Muscle layer of colon (tissue), 2 donors: Measurements from ENCODE around the gene MRC2.
"Not testable (repeated sequence)": the region's sequence is repeated elsewhere in the genome, so short reads cannot be mapped to it uniquely, and the experiment has no call there.

Experiments used
- H3K27ac ChIP-seq: one replicate; pipeline ENCODE4 v1.7.0; 2013; ENCODE audit warnings: low read depth, mild to moderate bottlenecking, low read length, moderate library complexity
- H3K27me3 ChIP-seq, 2 donors: one replicate each; pipeline ENCODE4 v1.7.0; 2013; ENCODE audit warnings: low read length in 2 of 2, mild to moderate bottlenecking in 2 of 2; ENCODE audit not compliant: insufficient read depth in 2 of 2, control insufficient read depth in 1 of 2
- H3K36me3 ChIP-seq: one replicate; pipeline ENCODE4 v1.7.0; 2013; ENCODE audit warnings: mild to moderate bottlenecking, low read length; ENCODE audit not compliant: insufficient read depth
- H3K4me1 ChIP-seq: one replicate; pipeline ENCODE4 v1.7.0; 2013; ENCODE audit warnings: mild to moderate bottlenecking, low read length; ENCODE audit not compliant: insufficient read depth
- H3K4me3 ChIP-seq, 2 donors: one replicate each; pipeline ENCODE4 v1.7.0; 2013; ENCODE audit warnings: low read length in 2 of 2, low read depth in 1 of 2, mild to moderate bottlenecking in 1 of 2, moderate library complexity in 1 of 2
- H3K9ac ChIP-seq: one replicate; pipeline ENCODE4 v1.7.0; 2013; ENCODE audit warnings: low read length
- H3K9me3 ChIP-seq: one replicate; pipeline ENCODE4 v1.7.0; 2013; ENCODE audit warnings: mild to moderate bottlenecking, low read length
- donor health status: abdominal sarcoma.
- donor health status: Adenocarcinoma of cecum.

The MRC2 gene

GRCh38 chr17:62690168-62690897 lies 62.9 kb downstream of the MRC2 start:
- no peaks in the 10 kb centered on the region for H3K27me3 ChIP-seq
- no peaks in the 10 kb centered on the region for H3K9me3 ChIP-seq
- H3K9ac ChIP-seq: no peak overlapping the region
- no peaks in the 10 kb centered on the region for H3K36me3 ChIP-seq
- no peak overlapping the region for H3K27ac ChIP-seq
- H3K4me1 ChIP-seq: no peaks in the 10 kb centered on the region
- H3K4me3 ChIP-seq: no peak overlapping the region

GRCh38 chr17:62691589-62691915 lies 64.1 kb downstream of the MRC2 start:
- not testable (repeated sequence) for H3K9me3 ChIP-seq, H3K4me3 ChIP-seq, H3K36me3 ChIP-seq, H3K27me3 ChIP-seq, H3K27ac ChIP-seq, H3K9ac ChIP-seq, H3K4me1 ChIP-seq

GRCh38 chr17:62692159-62692651 lies 64.7 kb downstream of the MRC2 start:
- H3K4me3 ChIP-seq: no peak overlapping the region
- no peaks in the 10 kb centered on the region for H3K36me3 ChIP-seq
- no peak overlapping the region for H3K9ac ChIP-seq
- H3K4me1 ChIP-seq: no peaks in the 10 kb centered on the region
- H3K27ac ChIP-seq: no peak overlapping the region
- no peaks in the 10 kb centered on the region for H3K27me3 ChIP-seq
- H3K9me3 ChIP-seq: no peaks in the 10 kb centered on the region

- H3K4me1 ChIP-seq: no peaks in the 10 kb centered on the region
- no peaks in the 10 kb centered on the region for H3K9me3 ChIP-seq
- H3K9ac ChIP-seq: no peak overlapping the region
- no peak overlapping the region for H3K4me3 ChIP-seq
- no peaks in the 10 kb centered on the region for H3K27me3 ChIP-seq
- no peak overlapping the region for H3K27ac ChIP-seq
- H3K36me3 ChIP-seq: no peaks in the 10 kb centered on the region
Observed at GRCh38 chr17:62692721-62693431, 65.4 kb downstream of the MRC2 start.

GRCh38 chr17:62693616-62694409 lies 66.3 kb downstream of the MRC2 start:
- Histone ChIP-seq H3K9me3 (no peaks in the 10 kb centered on the region), H3K4me1 (no peaks in the 10 kb centered on the region), H3K36me3 (no peaks in the 10 kb centered on the region), H3K27ac (no peak overlapping the region), H3K27me3 (no peaks in the 10 kb centered on the region), H3K9ac (no peak overlapping the region), H3K4me3 (no peak overlapping the region)

GRCh38 chr17:62695093-62695738 lies 67.7 kb downstream of the MRC2 start:
- H3K4me1 ChIP-seq, H3K9ac ChIP-seq, H3K4me3 ChIP-seq, H3K27ac ChIP-seq, H3K36me3 ChIP-seq, H3K27me3 ChIP-seq, H3K9me3 ChIP-seq: not testable (repeated sequence)

- Histone ChIP-seq H3K27me3 (no peaks in the 10 kb centered on the region), H3K9ac (no peak overlapping the region), H3K4me3 (no peak overlapping the region), H3K4me1 (no peaks in the 10 kb centered on the region), H3K36me3 (no peaks in the 10 kb centered on the region), H3K9me3 (no peaks in the 10 kb centered on the region), H3K27ac (no peak overlapping the region)
Observed at GRCh38 chr17:62696256-62696655, 68.8 kb downstream of the MRC2 start.

- H3K4me1 ChIP-seq: no peaks in the 10 kb centered on the region
- no peak overlapping the region for H3K4me3 ChIP-seq
- H3K27ac ChIP-seq: no peak overlapping the region
- no peaks in the 10 kb centered on the region for H3K36me3 ChIP-seq
- no peak overlapping the region for H3K9ac ChIP-seq
- H3K27me3 ChIP-seq: no peaks in the 10 kb centered on the region
- no peaks in the 10 kb centered on the region for H3K9me3 ChIP-seq
Observed at GRCh38 chr17:62696726-62697490, 69.4 kb downstream of the MRC2 start.

GRCh38 chr17:62698459-62698858 lies 71.0 kb downstream of the MRC2 start:
- not testable (repeated sequence) for H3K9ac ChIP-seq, H3K36me3 ChIP-seq, H3K4me1 ChIP-seq, H3K4me3 ChIP-seq, H3K27me3 ChIP-seq, H3K9me3 ChIP-seq, H3K27ac ChIP-seq

GRCh38 chr17:62700964-62701705 lies 73.7 kb downstream of the MRC2 start:
- H3K4me3 ChIP-seq: no peak overlapping the region
- no peaks in the 10 kb centered on the region for H3K9me3 ChIP-seq
- H3K36me3 ChIP-seq: no peaks in the 10 kb centered on the region
- no peak overlapping the region for H3K27ac ChIP-seq
- peaks cover 8% of the 10 kb centered on the region for H3K4me1 ChIP-seq
- H3K9ac ChIP-seq: no peak overlapping the region
- H3K27me3 ChIP-seq: no peaks in the 10 kb centered on the region
